HUES48 (cell line): ENCODE results near the gene SLCO2B1.

Experiments used
- H3K27ac ChIP-seq: one replicate; pipeline ENCODE4 v1.7.0; 2013; ENCODE audit warnings: low read depth, low read length, inconsistent platforms
- H3K27me3 ChIP-seq: 2 replicates; pipeline ENCODE4 v1.6.1; 2013; ENCODE audit warnings: mild to moderate bottlenecking, low read length; ENCODE audit not compliant: control insufficient read depth, insufficient read depth
- H3K36me3 ChIP-seq: 2 replicates; pipeline ENCODE4 v1.6.1; 2013; ENCODE audit warnings: low read length; ENCODE audit not compliant: control insufficient read depth, insufficient read depth
- H3K4me1 ChIP-seq: 2 replicates; pipeline ENCODE4 v1.6.1; 2013; ENCODE audit warnings: mild to moderate bottlenecking, low read length; ENCODE audit not compliant: control insufficient read depth, insufficient read depth
- H3K4me3 ChIP-seq: 2 replicates; pipeline ENCODE4 v1.5.1; 2013; ENCODE audit warnings: mild to moderate bottlenecking, low read depth, low read length
- H3K9ac ChIP-seq: 2 replicates; pipeline ENCODE4 v1.6.1; 2013; ENCODE audit warnings: mild to moderate bottlenecking, low read depth, low read length, moderate library complexity
- H3K9me3 ChIP-seq: 2 replicates; pipeline ENCODE4 v1.6.1; 2013; ENCODE audit warnings: low read length; ENCODE audit not compliant: control insufficient read depth, insufficient read depth

The SLCO2B1 gene

DNA sequence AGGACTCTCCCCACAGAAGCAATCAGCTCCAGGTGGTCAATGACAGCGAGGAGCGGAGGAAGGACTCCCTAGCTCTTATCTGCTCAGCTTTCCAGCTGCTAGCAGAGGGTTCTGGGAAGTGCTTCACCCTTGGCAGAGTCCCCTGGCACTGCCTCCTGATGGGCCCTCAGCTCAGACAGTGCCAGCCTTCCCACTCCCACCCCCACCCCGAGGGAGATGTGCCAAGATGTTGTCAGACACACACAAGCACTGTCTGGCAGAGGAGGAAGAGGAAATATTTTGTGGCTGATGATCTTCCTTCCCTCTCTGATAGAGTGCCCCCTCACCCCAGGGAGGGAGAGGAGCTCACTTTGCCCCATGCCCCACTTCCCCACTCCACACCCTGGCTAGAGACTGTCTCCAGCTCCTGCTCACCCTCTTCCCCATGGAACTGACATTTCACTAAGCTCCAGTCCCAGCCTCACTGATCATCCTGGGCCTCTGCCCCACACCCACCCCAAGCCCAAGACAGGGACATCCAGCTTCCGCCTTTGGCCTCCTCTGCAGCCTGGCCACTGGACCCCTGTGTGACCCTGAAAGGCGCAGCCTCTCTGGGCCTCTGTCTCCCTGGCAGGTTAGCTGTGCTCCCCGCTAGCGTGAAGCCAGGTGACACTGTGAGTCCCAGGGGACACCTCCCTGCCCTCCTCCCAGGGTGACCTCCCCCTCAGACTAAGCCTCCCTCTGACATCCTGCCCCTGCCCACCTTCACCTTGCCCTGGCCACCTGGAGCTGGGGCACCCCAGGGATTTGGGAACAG, 44.5 kb downstream of the SLCO2B1 start:
- no peak overlapping the region for H3K9ac ChIP-seq
- no peak overlapping the region for H3K4me3 ChIP-seq
- H3K9me3 ChIP-seq = no peaks in the 10 kb centered on the region
- no peaks in the 10 kb centered on the region for H3K27me3 ChIP-seq
- H3K36me3 ChIP-seq = no peaks in the 10 kb centered on the region
- peaks cover 4% of the 10 kb centered on the region for H3K4me1 ChIP-seq
- H3K27ac ChIP-seq = no peak overlapping the region

DNA sequence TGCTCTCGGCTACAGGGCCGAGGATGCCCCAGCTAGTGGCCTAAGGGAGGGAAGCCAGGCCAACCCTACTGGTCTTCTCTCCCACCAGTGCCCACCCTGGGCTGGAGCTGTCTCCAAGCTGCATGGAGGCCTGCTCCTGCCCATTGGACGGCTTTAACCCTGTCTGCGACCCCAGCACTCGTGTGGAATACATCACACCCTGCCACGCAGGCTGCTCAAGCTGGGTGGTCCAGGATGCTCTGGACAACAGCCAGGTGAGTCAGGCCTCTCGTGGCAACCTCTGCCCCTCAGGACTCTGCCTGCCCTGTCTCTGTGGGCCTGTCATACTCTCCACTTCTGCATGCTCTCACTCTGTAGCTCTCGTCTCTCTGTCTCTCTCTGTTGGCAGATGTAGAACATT, 45.5 kb downstream of the SLCO2B1 start:
- H3K9me3 ChIP-seq = no peaks in the 10 kb centered on the region
- no peak overlapping the region for H3K27ac ChIP-seq
- no peak overlapping the region for H3K9ac ChIP-seq
- H3K27me3 ChIP-seq = no peaks in the 10 kb centered on the region
- no peak overlapping the region for H3K4me3 ChIP-seq
- H3K36me3 ChIP-seq = no peaks in the 10 kb centered on the region
- peaks cover 6% of the 10 kb centered on the region for H3K4me1 ChIP-seq

DNA sequence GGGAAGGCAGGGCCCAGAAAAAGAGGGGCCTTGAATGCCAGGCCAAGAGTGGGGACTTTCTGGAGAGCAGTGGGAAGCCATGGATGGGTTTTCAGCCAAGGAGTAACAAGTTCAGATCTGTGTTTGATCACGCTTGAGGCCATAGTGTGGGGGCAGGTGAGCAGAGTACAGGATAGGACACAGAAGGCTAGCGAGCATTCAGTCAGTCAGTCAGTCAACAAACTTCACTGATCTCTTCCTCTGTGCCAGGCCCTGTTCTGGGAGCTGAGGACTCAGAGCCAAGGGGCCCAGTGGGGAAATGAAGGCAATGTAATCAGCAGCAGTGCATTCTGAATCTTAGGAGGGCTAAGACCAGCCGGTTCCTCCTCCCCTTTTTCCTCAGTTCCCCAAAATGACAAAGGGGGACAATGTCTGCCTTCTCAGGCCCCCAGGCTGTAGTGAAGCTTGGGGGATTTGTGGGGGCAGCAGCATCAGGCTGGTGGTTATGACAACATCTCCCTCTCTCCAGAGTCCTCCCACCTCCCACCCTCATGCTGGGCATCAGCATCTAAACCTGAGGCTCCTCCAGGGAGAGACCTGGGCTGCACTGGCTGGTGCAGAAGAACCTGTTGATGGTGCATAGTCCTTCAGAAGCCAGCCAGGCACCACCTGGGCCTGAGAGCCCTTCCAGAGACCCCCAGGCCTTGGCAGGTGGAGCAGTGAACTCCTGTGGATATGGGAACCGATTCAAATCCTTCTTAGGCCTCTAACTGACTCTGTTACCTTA, 46.8 kb downstream of the SLCO2B1 start:
- H3K9me3 ChIP-seq = no peaks in the 10 kb centered on the region
- H3K27ac ChIP-seq = no peak overlapping the region
- peaks cover 8% of the 10 kb centered on the region for H3K4me1 ChIP-seq
- no peaks in the 10 kb centered on the region for H3K36me3 ChIP-seq
- H3K9ac ChIP-seq = no peak overlapping the region
- H3K27me3 ChIP-seq = no peaks in the 10 kb centered on the region; the same call in 1 of the 2 replicates
- no peak overlapping the region for H3K4me3 ChIP-seq

DNA sequence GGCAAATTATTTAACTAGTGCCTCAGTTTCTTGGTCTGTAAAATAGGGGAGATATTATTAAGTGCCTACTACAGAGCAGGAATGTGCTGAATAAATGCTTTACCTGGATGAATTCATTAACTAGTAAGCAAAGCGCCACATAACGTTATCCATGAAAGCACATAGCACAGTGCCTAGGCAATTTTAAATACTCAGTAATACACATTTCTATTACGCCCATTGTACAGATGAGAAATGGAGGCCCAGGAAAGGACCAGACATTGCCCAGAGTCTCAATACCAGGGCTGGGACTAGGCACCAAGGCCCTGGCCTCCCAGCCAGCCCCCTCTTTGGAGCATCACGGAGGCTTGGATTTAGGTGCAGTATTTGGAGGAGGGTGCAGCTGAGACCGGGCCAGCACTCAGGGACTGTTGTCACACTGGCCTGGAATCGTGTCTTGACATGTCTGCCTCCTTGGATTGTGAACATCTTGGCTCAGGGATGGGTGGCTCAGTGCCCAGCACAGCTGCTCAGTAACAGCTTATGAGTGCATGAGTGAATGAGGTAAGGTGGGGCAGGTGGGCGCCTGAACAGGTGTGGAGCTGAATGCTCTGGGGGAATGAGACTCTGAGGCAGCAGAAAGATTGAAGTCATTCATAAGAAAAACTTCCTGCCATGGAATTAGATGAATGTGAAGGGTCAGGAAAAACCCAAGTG, 47.5 kb downstream of the SLCO2B1 start:
- peaks cover 8% of the 10 kb centered on the region for H3K4me1 ChIP-seq
- H3K27me3 ChIP-seq = no peaks in the 10 kb centered on the region; the same call in 1 of the 2 replicates
- no peaks in the 10 kb centered on the region for H3K36me3 ChIP-seq
- H3K4me3 ChIP-seq = no peak overlapping the region
- no peak overlapping the region for H3K27ac ChIP-seq
- H3K9ac ChIP-seq = no peak overlapping the region
- no peaks in the 10 kb centered on the region for H3K9me3 ChIP-seq

DNA sequence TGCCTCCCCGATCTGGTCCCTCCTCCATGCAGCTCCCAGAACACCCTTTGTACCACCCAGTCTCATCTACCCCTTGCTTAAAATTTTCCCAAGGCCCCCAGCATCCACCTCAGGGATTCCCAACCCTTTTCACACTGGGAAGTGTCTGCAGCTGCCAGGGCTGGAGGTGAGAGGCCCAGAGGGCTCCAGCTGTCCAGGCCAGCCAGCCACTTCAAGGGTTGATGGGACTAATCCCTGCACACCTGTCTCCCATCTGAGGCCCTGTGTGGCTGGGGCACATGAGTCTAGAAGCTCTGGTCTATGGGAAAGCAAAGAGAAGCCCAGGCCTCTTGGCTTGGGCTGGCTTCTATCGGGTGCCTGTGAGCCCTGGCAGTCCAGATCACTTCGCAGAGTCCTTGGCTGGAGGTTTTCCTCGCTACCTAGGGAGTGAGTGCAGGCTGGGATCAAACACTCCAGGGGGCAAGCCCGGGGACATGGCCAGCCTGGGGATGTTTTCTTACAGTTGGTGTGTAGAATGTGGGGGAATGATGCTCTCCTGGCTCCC, 48.6 kb downstream of the SLCO2B1 start:
- H3K36me3 ChIP-seq = no peaks in the 10 kb centered on the region

DNA sequence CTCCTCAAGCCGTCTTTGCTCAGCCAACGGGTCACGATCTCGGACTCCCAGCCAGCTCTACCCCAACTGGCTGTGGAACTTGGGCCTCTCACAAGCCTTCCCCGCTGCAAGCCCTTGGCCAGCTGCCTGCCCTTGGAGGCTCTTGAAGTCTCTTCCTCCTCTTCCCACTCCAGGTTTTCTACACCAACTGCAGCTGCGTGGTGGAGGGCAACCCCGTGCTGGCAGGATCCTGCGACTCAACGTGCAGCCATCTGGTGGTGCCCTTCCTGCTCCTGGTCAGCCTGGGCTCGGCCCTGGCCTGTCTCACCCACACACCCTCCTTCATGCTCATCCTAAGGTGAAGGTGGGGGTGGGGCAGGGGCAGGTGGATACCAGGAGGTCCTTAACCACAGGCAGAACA, 49.1 kb downstream of the SLCO2B1 start:
- H3K4me1 ChIP-seq = peaks cover 8% of the 10 kb centered on the region
- H3K9ac ChIP-seq = no peak overlapping the region
- no peak overlapping the region for H3K27ac ChIP-seq
- H3K9me3 ChIP-seq = no peaks in the 10 kb centered on the region
- H3K36me3 ChIP-seq = no peaks in the 10 kb centered on the region
- no peak overlapping the region for H3K4me3 ChIP-seq
- H3K27me3 ChIP-seq = no peaks in the 10 kb centered on the region; the same call in 1 of the 2 replicates

More for the DNA sequence above, 48.6 kb downstream of the SLCO2B1 start:
- no peak overlapping the region for H3K4me3 ChIP-seq
- H3K9me3 ChIP-seq = no peaks in the 10 kb centered on the region
- H3K4me1 ChIP-seq = peaks cover 8% of the 10 kb centered on the region
- no peak overlapping the region for H3K27ac ChIP-seq
- no peaks in the 10 kb centered on the region; the same call in 1 of the 2 replicates for H3K27me3 ChIP-seq
- H3K9ac ChIP-seq = no peak overlapping the region

DNA sequence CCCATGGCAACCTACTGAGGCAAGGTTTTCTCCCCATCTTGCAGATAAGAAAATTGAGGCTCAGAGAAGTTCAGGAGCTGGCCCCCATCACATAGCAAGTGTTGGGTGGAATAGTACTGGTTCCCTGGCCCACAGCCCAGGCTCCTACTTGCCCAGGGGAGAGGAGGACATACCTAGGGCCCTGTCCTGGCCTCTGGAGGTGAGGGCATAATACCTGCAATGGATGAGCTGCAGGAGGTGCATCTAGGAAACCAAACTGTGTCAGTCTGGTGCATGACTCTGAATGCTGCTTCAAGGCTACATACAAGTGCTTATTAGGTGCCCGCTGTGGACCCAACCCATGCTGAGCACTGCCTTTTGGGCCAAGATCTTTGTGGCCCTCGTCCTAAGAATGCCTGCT, 49.6 kb downstream of the SLCO2B1 start:
- no peaks in the 10 kb centered on the region; the same call in 1 of the 2 replicates for H3K27me3 ChIP-seq
- H3K27ac ChIP-seq = no peak overlapping the region
- H3K9me3 ChIP-seq = no peaks in the 10 kb centered on the region
- no peak overlapping the region for H3K9ac ChIP-seq
- no peaks in the 10 kb centered on the region for H3K36me3 ChIP-seq
- no peak overlapping the region for H3K4me3 ChIP-seq
- peaks cover 8% of the 10 kb centered on the region for H3K4me1 ChIP-seq

DNA sequence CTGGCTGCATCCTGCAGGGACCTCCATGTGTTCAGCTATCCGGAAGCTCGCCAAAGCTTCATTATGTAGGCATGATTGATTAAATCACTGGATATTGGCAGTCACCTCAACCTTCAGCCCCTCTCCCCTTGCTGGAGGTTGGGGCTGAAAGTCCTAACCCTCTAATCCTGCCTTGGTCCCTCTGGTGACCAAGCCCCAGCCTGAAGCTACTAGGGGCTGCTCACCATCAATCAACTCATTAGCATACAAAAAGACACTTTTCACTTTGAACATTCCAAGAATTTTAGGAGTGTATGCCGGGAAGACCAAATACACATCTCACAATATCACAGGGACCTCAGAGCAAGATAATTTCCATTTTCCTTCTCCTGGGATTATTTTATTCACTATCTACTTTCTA, 50.9 kb downstream of the SLCO2B1 start:
- Histone ChIP-seq H3K4me1 (peaks cover 8% of the 10 kb centered on the region), H3K9me3 (no peaks in the 10 kb centered on the region), H3K27me3 (no peaks in the 10 kb centered on the region; the same call in 1 of the 2 replicates), H3K4me3 (no peak overlapping the region), H3K27ac (no peak overlapping the region), H3K36me3 (no peaks in the 10 kb centered on the region), H3K9ac (no peak overlapping the region)

DNA sequence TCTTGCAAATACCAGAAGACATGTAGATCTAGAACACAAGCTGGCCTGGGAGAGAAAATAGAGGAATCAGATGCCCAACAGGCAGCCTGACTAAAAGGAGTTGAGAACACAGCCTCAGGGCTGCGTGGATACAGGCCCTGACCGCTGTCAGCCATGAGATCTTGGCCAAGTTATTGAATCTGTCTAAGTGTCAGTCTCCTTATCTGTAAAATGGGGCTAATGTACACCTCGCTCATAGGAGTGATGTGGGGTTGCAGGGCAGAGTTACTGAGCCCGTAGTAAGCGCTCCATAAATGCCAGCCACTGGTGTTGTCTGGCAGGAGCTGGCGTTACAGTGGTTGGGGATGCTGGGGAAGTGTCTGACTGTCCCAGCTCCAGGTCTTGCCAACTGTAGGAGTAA, 51.3 kb downstream of the SLCO2B1 start:
- H3K36me3 ChIP-seq = no peaks in the 10 kb centered on the region
- H3K4me3 ChIP-seq = no peak overlapping the region
- no peak overlapping the region for H3K27ac ChIP-seq

DNA sequence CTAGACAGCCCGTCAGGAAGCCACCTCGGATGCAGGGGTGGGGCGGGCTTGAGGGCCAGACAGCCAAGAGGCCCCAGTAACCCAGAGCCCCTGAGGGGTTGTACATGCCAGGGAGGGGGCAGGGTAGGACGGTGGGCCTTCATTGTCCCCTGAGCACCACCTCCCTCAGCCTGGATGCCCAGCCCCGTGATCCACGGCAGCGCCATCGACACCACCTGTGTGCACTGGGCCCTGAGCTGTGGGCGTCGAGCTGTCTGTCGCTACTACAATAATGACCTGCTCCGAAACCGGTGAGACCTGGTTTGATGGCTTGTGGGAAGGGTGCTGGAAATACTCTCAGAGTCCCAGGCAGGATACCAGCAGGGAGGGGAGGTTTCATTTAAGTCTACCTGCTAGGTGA, 52.2 kb downstream of the SLCO2B1 start:
- no peak overlapping the region for H3K9ac ChIP-seq

More for the DNA sequence above, 51.3 kb downstream of the SLCO2B1 start:
- H3K4me1 ChIP-seq = peaks cover 8% of the 10 kb centered on the region
- no peak overlapping the region for H3K9ac ChIP-seq
- no peaks in the 10 kb centered on the region; the same call in 1 of the 2 replicates for H3K27me3 ChIP-seq
- no peaks in the 10 kb centered on the region for H3K9me3 ChIP-seq

More for the DNA sequence above, 52.2 kb downstream of the SLCO2B1 start:
- H3K27me3 ChIP-seq = no peaks in the 10 kb centered on the region; the same call in 1 of the 2 replicates
- H3K36me3 ChIP-seq = no peaks in the 10 kb centered on the region
- H3K4me1 ChIP-seq = peaks cover 8% of the 10 kb centered on the region
- H3K4me3 ChIP-seq = no peak overlapping the region
- no peak overlapping the region for H3K27ac ChIP-seq
- H3K9me3 ChIP-seq = no peaks in the 10 kb centered on the region
